Left lung (tissue), 10 donors: Measurements from ENCODE around the gene RPL13. TPM values are rescaled to one million over a fixed set of nuclear protein-coding genes. Genes with fewer than 3 reads are reported as not detected.

ENCODE experiments used
- ATAC-seq: fragments of 200-7000 bp; cut with Tn5 transposase; one replicate; pipeline ENCODE4 v1.9.1; 2020; ENCODE audit warnings: moderate library complexity
- DNase-seq, 4 donors: peaks; one replicate each; pipeline ENCODE4 v3.0.0-alpha.2; 2013 to 2020
- H3K27ac ChIP-seq, 2 donors: fragments of 200-600 bp; sonication (generic) in 1 of 2; one replicate each; pipeline versions ENCODE4 v1.5.0 to v1.8.0; 2020 to 2021
- H3K27me3 ChIP-seq, 2 donors: fragments of 200-600 bp; sonication (generic) in 1 of 2; one replicate each; pipeline versions ENCODE4 v1.5.0 to v1.8.0; 2020 to 2021
- H3K36me3 ChIP-seq, 2 donors: fragments of 200-600 bp; sonication (generic) in 1 of 2; one replicate each; pipeline versions ENCODE4 v1.5.0 to v1.8.0; 2020 to 2021
- H3K4me1 ChIP-seq, 2 donors: fragments of 200-600 bp; one replicate each; pipeline ENCODE4 v1.8.0; 2021
- H3K4me3 ChIP-seq, 2 donors: fragments of 200-600 bp; sonication (generic) in 1 of 2; one replicate each; pipeline versions ENCODE4 v1.5.0 to v1.8.0; 2020 to 2021; ENCODE audit warnings: mild to moderate bottlenecking in 1 of 2
- H3K9me3 ChIP-seq, 2 donors: fragments of 200-600 bp; sonication (generic) in 1 of 2; one replicate each; pipeline versions ENCODE4 v1.5.0 to v1.8.0; 2020 to 2021
- CTCF ChIP-seq, 2 donors: fragments of 200-600 bp; sonication (generic) in 1 of 2; IDR thresholded peaks; one replicate each; pipeline versions ENCODE4 v1.5.0 to v1.8.0; 2021; ENCODE audit warnings: antibody characterized with exemption in 2 of 2
- intact Hi-C, 2 donors: fragments of 100-400 bp; cut with DNase I; formaldehyde crosslinking; loops; one replicate each; pipeline versions ENCODE4 v1.11.2 to v1.14.2; 2022
- polyA plus RNA-seq, 6 donors: library from polyadenylated mRNA; unstranded; fragments of 120-200 nt; gene quantifications; one replicate each; pipeline ENCODE4 v1.2.1, GENCODE V29; 2013; ENCODE audit not compliant: insufficient read length in 6 of 6
- total RNA-seq, 2 donors: library from RNA; stranded (reverse); fragmentation: NEBNext Ultra II Directional; extraction: Animal tissue kit (Norgen Biotek cat#: 25700); gene quantifications; one replicate each; pipeline ENCODE4 v1.2.1, GENCODE V29; 2021
- donor health status: DM: no; HTN: yes; CAD: no.
- donor health status: DM: no; HTN: no; CAD: no.

The RPL13 gene
- total and polyA plus RNA-seq, 8 donors = 1,639 to 3,194 (median 2,418) TPM

- TF ChIP-seq CTCF (IDR thresholded peaks at IDR 0.05) = no peak
- DNase-seq (peak in 1 of 4 donors; percentile 50), ATAC-seq (peak; percentile 18)
- Histone ChIP-seq H3K4me3 (no peak overlapping the region), H3K27me3 (peaks cover 10 to 16% of the 10 kb centered on the region in 2 donors), H3K36me3 (no peaks in the 10 kb centered on the region), H3K4me1 (peaks cover 3 to 14% of the 10 kb centered on the region in 2 donors), H3K27ac (no peak overlapping the region), H3K9me3 (no peaks in the 10 kb centered on the region)
- intact Hi-C loops = no loop called here
Observed at GRCh38 chr16:89581045-89581695, 20.7 kb downstream of the RPL13 start.

- H3K9me3 ChIP-seq = no peaks in the 10 kb centered on the region
- no peaks in the 10 kb centered on the region for H3K36me3 ChIP-seq
- intact Hi-C loops = no loop called here
- TF ChIP-seq CTCF (IDR thresholded peaks at IDR 0.05) = no peak
- no peak overlapping the region for H3K4me3 ChIP-seq
- H3K27ac ChIP-seq = peak overlapping the region in 1 of 2 donors; percentile 49
- ATAC-seq (peak; percentile 79), DNase-seq (peak in 1 of 4 donors; percentile 20)
- H3K4me1 ChIP-seq = peaks cover 3 to 14% of the 10 kb centered on the region in 2 donors
- H3K27me3 ChIP-seq = peaks cover 1 to 7% of the 10 kb centered on the region in 2 donors
Observed at GRCh38 chr16:89581861-89582563, 21.5 kb downstream of the RPL13 start.

- DNase-seq = no peak
- ATAC-seq = no peak
- Histone ChIP-seq H3K36me3 (no peaks in the 10 kb centered on the region), H3K27ac (peak overlapping the region in 1 of 2 donors; percentile 49), H3K9me3 (no peaks in the 10 kb centered on the region), H3K4me1 (peaks cover 3 to 14% of the 10 kb centered on the region in 2 donors), H3K4me3 (no peak overlapping the region), H3K27me3 (peaks cover 0 to under 1% of the 10 kb centered on the region in 2 donors)
- TF ChIP-seq CTCF (IDR thresholded peaks at IDR 0.05) = no peak
- intact Hi-C loops = no loop called here
Observed at GRCh38 chr16:89582614-89583196, 22.2 kb downstream of the RPL13 start.

- Histone ChIP-seq H3K27ac (no peak overlapping the region), H3K4me3 (no peak overlapping the region), H3K27me3 (no peaks in the 10 kb centered on the region), H3K4me1 (peaks cover 3 to 14% of the 10 kb centered on the region in 2 donors), H3K9me3 (no peaks in the 10 kb centered on the region), H3K36me3 (no peaks in the 10 kb centered on the region)
- ATAC-seq (no peak), DNase-seq (peak in 1 of 4 donors; percentile 74)
- no peak for TF ChIP-seq CTCF (IDR thresholded peaks at IDR 0.05)
- intact Hi-C loops = no loop called here
Observed at GRCh38 chr16:89583197-89583894, 22.9 kb downstream of the RPL13 start.
